NB4 (cell line): Measurements from ENCODE around the gene BMF.

Source experiments
- DNase-seq: peaks from one replicate; pipeline ENCODE4 v3.0.0; 2010; ENCODE audit warnings: low read depth
- H3K4me3 ChIP-seq: one replicate; pipeline ENCODE4 v1.5.1; 2011; ENCODE audit warnings: mild to moderate bottlenecking, low read depth, low read length, moderate library complexity
- CTCF ChIP-seq: IDR thresholded peaks from one replicate; pipeline ENCODE4 v1.5.1; 2012; ENCODE audit warnings: low read depth, low read length
- MAX ChIP-seq: IDR thresholded peaks from 2 replicates; pipeline ENCODE4 v1.6.1; 2011; ENCODE audit warnings: low read depth, low read length
- MYC ChIP-seq: IDR thresholded peaks from 2 replicates; pipeline ENCODE4 v1.6.1; 2011; ENCODE audit warnings: low read depth, low read length
- POLR2A ChIP-seq: IDR thresholded peaks from 2 replicates; pipeline ENCODE4 v1.6.1; 2011; ENCODE audit warnings: mild to moderate bottlenecking; ENCODE audit not compliant: insufficient read length; ENCODE audit errors: extremely low read depth

BMF gene

GRCh38 chr15:40048211-40048792 is 60.4 kb downstream of the BMF start:
- DNase-seq, result peak; percentile 77
- TF ChIP-seq CTCF (no peak), MYC (peak; percentile 46; the same call in 1 of the 2 replicates), POLR2A (no peak), MAX (0 out of 2 replicates have a peak, but pooled peaks have one; percentile 5)
- H3K4me3 ChIP-seq, result no peak overlapping the region

- H3K4me3 ChIP-seq, result no peak overlapping the region
- peak; percentile 91 for DNase-seq
- TF ChIP-seq POLR2A (no peak), CTCF (no peak), MAX (peak; percentile 61; the same call in 1 of the 2 replicates), MYC (no peak)
These were observed 61.1 kb downstream of the BMF start for GRCh38 chr15:40047415-40048210.

GRCh38 chr15:40046721-40047414 is 61.8 kb downstream of the BMF start:
- no peak overlapping the region for H3K4me3 ChIP-seq
- TF ChIP-seq POLR2A (no peak), MAX (peak; percentile 45), CTCF (no peak), MYC (0 out of 2 replicates have a peak, but pooled peaks have one; percentile 13)
- no peak for DNase-seq

- no peak for DNase-seq
- TF ChIP-seq MYC (no peak), POLR2A (no peak), MAX (no peak), CTCF (no peak)
- no peak overlapping the region for H3K4me3 ChIP-seq
These were observed 63.0 kb downstream of the BMF start for GRCh38 chr15:40045572-40046217.

GRCh38 chr15:40044717-40045571 is 63.7 kb downstream of the BMF start:
- peak; percentile 88 for DNase-seq
- TF ChIP-seq MAX (peak; percentile 85), POLR2A (no peak), MYC (peak; percentile 90), CTCF (peak; percentile 85)
- no peak overlapping the region for H3K4me3 ChIP-seq
